MM.1S (cell line): ENCODE results near the gene KRT10.

Experiments used
- DNase-seq: peaks from one replicate; pipeline ENCODE4 v3.0.0-alpha.2; 2015
- H2AFZ ChIP-seq: fragments of 300-600 bp; sonication (generic); 2 replicates; pipeline ENCODE4 v1.6.0; 2016; ENCODE audit warnings: antibody characterized with exemption, low read length
- H3F3A ChIP-seq: fragments of 300-600 bp; sonication (generic); 2 replicates; pipeline ENCODE4 v1.6.1; 2016; ENCODE audit warnings: mild to moderate bottlenecking, antibody characterized with exemption, low read length, moderate library complexity, mixed read lengths; ENCODE audit not compliant: insufficient read depth
- H3K27ac ChIP-seq: fragments of 300-600 bp; sonication (generic); 2 replicates; pipeline ENCODE4 v1.5.1; 2016; ENCODE audit warnings: mild to moderate bottlenecking, low read length
- H3K27me3 ChIP-seq: fragments of 300-600 bp; sonication (generic); replicated peaks from 2 replicates; pipeline ENCODE4 v1.6.0; 2016; ENCODE audit warnings: low read length; ENCODE audit not compliant: insufficient read depth
- H3K36me3 ChIP-seq: fragments of 300-600 bp; sonication (generic); replicated peaks from 2 replicates; pipeline ENCODE4 v1.6.1; 2016; ENCODE audit warnings: mild to moderate bottlenecking, low read length, mixed read lengths; ENCODE audit not compliant: insufficient read depth
- H3K4me1 ChIP-seq: fragments of 300-600 bp; sonication (generic); 2 replicates; pipeline ENCODE4 v1.6.1; 2016; ENCODE audit warnings: low read length, mixed read lengths
- H3K4me2 ChIP-seq: fragments of 300-600 bp; sonication (generic); 2 replicates; pipeline ENCODE4 v1.6.0; 2016; ENCODE audit warnings: low read depth, low read length
- H3K4me3 ChIP-seq: fragments of 300-600 bp; sonication (generic); 2 replicates; pipeline ENCODE4 v1.5.1; 2016; ENCODE audit warnings: low read length, mixed read lengths
- H3K79me2 ChIP-seq: fragments of 300-600 bp; sonication (generic); 2 replicates; pipeline ENCODE4 v1.6.1; 2016; ENCODE audit warnings: mixed run types, low read length, mixed read lengths
- H3K9ac ChIP-seq: fragments of 300-600 bp; sonication (generic); 2 replicates; pipeline ENCODE4 v1.6.1; 2016; ENCODE audit warnings: low read length, mixed read lengths
- H3K9me2 ChIP-seq: fragments of 300-600 bp; sonication (generic); replicated peaks from 2 replicates; pipeline ENCODE4 v1.6.1; 2016; ENCODE audit warnings: mild to moderate bottlenecking, low read length, mixed read lengths; ENCODE audit not compliant: insufficient read depth
- H3K9me3 ChIP-seq: fragments of 300-600 bp; sonication (generic); replicated peaks from 2 replicates; pipeline ENCODE4 v1.6.1; 2016; ENCODE audit warnings: mild to moderate bottlenecking, low read length, mixed read lengths; ENCODE audit not compliant: insufficient read depth
- H4K20me1 ChIP-seq: fragments of 300-600 bp; sonication (generic); 2 replicates; pipeline ENCODE4 v1.6.1; 2016; ENCODE audit warnings: mild to moderate bottlenecking, low read length, moderate library complexity, mixed read lengths; ENCODE audit not compliant: insufficient read depth
- CTCF ChIP-seq: fragments of 300-600 bp; sonication (generic); IDR thresholded peaks from 2 replicates; pipeline ENCODE4 v1.5.1; 2016; ENCODE audit warnings: antibody characterized with exemption, low read length, mixed read lengths
- EZH2 ChIP-seq: fragments of 300-600 bp; sonication (generic); optimal IDR thresholded peaks from 2 replicates; pipeline ENCODE3; 2017; ENCODE audit warnings: low read depth, mild to moderate bottlenecking, antibody characterized with exemption, low read length, mixed read lengths
- EZH2phosphoT487 ChIP-seq: fragments of 300-600 bp; sonication (generic); IDR thresholded peaks from 2 replicates; pipeline ENCODE4 v1.6.1; 2018; ENCODE audit warnings: antibody characterized with exemption, low read length

The KRT10 gene

GRCh38 chr17:40822132-40822812, at the start of gene KRT10:
Gene KRT10, minus strand, starts transcription at chr17:40822614. Its CDS starts 29 bp downstream, at chr17:40822585.
- Histone ChIP-seq H3K4me2 (no peak within 1 kb of the TSS), H3K9me2 (no peaks in the 10 kb centered on the region), H3F3A (peaks cover 21% of the 10 kb centered on the region), H3K9me3 (no peaks in the 10 kb centered on the region), H3K79me2 (peaks cover 7% of the 10 kb centered on the region; the same call in 1 of the 2 replicates), H3K36me3 (no peaks in the 10 kb centered on the region), H2AFZ (no peak within 1 kb of the TSS), H3K9ac (no peak within 1 kb of the TSS), H3K27me3 (no peaks in the 10 kb centered on the region), H3K4me1 (0 out of 2 replicates have a peak, but pooled peaks cover 13% of the 10 kb centered on the region), H4K20me1 (no peaks in the 10 kb centered on the region), H3K4me3 (no peak within 1 kb of the TSS), H3K27ac (no peak within 1 kb of the TSS)
- no peak for TF ChIP-seq EZH2
- no peak for TF ChIP-seq CTCF
- TF ChIP-seq EZH2phosphoT487, result no peak
- DNase-seq, result no peak

- Histone ChIP-seq H3K27ac (no peak overlapping the region), H3K36me3 (no peaks in the 10 kb centered on the region), H2AFZ (no peak overlapping the region), H4K20me1 (no peaks in the 10 kb centered on the region), H3K4me3 (no peak overlapping the region), H3K4me2 (no peak overlapping the region), H3K27me3 (no peaks in the 10 kb centered on the region), H3K79me2 (no peaks in the 10 kb centered on the region), H3K9ac (no peak overlapping the region), H3K9me3 (no peaks in the 10 kb centered on the region), H3F3A (no peaks in the 10 kb centered on the region), H3K4me1 (no peaks in the 10 kb centered on the region), H3K9me2 (no peaks in the 10 kb centered on the region)
- no peak for DNase-seq
- TF ChIP-seq EZH2phosphoT487, result no peak
- no peak for TF ChIP-seq EZH2
- TF ChIP-seq CTCF, result no peak
Measured at GRCh38 chr17:40871316-40871715, 48.9 kb upstream of the KRT10 start.

- H3K9me3 ChIP-seq, result no peaks in the 10 kb centered on the region
- no peak overlapping the region for H3K9ac ChIP-seq
- H3K4me1 ChIP-seq, result no peaks in the 10 kb centered on the region
- no peaks in the 10 kb centered on the region for H3K79me2 ChIP-seq
- no peaks in the 10 kb centered on the region for H4K20me1 ChIP-seq
- no peaks in the 10 kb centered on the region for H3K36me3 ChIP-seq
- no peak overlapping the region for H3K4me3 ChIP-seq
- no peak for DNase-seq
- no peak overlapping the region for H3K4me2 ChIP-seq
- H2AFZ ChIP-seq, result no peak overlapping the region
- H3F3A ChIP-seq, result no peaks in the 10 kb centered on the region
- H3K27me3 ChIP-seq, result no peaks in the 10 kb centered on the region
- TF ChIP-seq CTCF (no peak), EZH2 (no peak), EZH2phosphoT487 (no peak)
- H3K9me2 ChIP-seq, result no peaks in the 10 kb centered on the region
- H3K27ac ChIP-seq, result no peak overlapping the region
Measured at GRCh38 chr17:40870136-40870535, 47.7 kb upstream of the KRT10 start.
